ENCODE measurements around the gene SDCCAG8. TPM values are rescaled to one million over a fixed set of nuclear protein-coding genes. Genes with fewer than 3 reads are reported as not detected.

The SDCCAG8 gene
- total and polyA plus RNA-seq, 10 donors, result 14.8 to 79.3 (median 46.5) TPM

GRCh38 chr1:243489681-243490546 lies 234.1 kb downstream of the SDCCAG8 start:
- WGBS, 5 donors, result 89 to 96% (median 92%) methylated on average over 21 of the region's 21 CpGs
- intact Hi-C loops (cut with DNase I; ENCODE audit: low total_unique reads), result no loop called here
- no peak overlapping the region for H3K27ac ChIP-seq
- TF ChIP-seq POLR2AphosphoS5 (IDR thresholded peaks at IDR 0.05) (no peak), POLR2A (IDR thresholded peaks at IDR 0.05) (no peak)
- TF ChIP-seq, protein P1, sequence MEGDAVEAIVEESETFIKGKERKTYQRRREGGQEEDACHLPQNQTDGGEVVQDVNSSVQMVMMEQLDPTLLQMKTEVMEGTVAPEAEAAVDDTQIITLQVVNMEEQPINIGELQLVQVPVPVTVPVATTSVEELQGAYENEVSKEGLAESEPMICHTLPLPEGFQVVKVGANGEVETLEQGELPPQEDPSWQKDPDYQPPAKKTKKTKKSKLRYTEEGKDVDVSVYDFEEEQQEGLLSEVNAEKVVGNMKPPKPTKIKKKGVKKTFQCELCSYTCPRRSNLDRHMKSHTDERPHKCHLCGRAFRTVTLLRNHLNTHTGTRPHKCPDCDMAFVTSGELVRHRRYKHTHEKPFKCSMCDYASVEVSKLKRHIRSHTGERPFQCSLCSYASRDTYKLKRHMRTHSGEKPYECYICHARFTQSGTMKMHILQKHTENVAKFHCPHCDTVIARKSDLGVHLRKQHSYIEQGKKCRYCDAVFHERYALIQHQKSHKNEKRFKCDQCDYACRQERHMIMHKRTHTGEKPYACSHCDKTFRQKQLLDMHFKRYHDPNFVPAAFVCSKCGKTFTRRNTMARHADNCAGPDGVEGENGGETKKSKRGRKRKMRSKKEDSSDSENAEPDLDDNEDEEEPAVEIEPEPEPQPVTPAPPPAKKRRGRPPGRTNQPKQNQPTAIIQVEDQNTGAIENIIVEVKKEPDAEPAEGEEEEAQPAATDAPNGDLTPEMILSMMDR (IDR thresholded peaks at IDR 0.05 in 8 of 11, conservative IDR thresholded peaks at IDR 0.05 in 3 of 11), result no peak
- H3K4me3 ChIP-seq, result no peak overlapping the region
- H3K36me3 ChIP-seq, result peaks cover 0 to 28% (median 8%) of the 10 kb centered on the region in 6 donors
- no peaks in the 10 kb centered on the region for H3K27me3 ChIP-seq (replicated peaks in 1 of 7)
- H3K4me1 ChIP-seq, result peaks cover 0 to 6% (median under 1%) of the 10 kb centered on the region in 6 donors
- H3K9me3 ChIP-seq, result no peaks in the 10 kb centered on the region
- DNase-seq, result no peak

DNA sequence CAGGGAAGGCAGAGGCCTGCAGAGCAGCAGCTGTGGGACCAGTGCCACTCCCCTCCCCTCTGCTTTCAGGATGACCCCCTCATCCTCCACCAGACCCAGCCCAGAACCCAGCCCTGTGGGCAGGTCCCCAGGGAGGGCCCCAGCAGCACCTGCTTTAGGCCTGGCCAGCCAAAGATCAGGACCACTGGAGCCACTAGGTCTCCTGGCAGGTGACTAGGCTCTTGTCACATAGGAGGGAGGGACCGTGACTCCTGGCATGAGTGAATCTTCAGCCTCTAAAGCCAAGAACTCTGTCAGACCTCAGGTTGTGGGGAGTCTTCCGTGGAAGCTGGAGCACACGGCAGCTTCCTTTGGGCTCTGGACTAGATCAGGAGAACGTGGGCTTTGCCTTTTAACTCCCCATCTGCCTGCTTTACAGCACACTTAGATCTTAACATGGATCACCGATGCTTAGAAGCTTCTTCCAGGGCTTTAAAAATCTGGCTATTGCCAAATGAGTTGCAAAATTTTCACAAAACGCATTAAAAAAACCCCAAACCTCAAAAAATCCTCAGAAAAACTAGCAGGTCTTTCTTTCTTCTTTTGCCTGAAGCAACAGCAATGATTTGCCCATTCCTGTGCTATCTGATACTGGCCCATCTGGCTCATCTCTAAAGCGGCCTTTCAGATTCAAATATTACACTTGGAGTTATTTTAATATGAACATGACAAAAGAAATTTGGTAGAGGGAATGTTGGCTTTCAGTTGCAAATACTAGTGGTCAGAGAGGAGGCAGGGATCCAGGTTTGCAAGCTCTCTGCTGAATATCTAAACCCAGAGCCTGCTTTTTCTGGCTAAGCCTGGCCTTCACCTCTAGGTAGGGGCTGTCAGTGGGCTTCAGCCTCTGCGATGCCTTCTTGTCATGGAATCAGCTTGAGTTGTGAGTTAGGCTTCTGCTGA lies 235.2 kb downstream of the SDCCAG8 start:
- no peak for DNase-seq
- Histone ChIP-seq H3K4me1 (peaks cover 0 to 17% (median 5%) of the 10 kb centered on the region in 6 donors), H3K4me3 (no peak overlapping the region), H3K9me3 (no peaks in the 10 kb centered on the region), H3K27me3 (replicated peaks in 1 of 7) (no peaks in the 10 kb centered on the region), H3K27ac (no peak overlapping the region), H3K36me3 (peaks cover 0 to 34% (median 8%) of the 10 kb centered on the region in 6 donors)
- TF ChIP-seq POLR2A (IDR thresholded peaks at IDR 0.05) (no peak), POLR2AphosphoS5 (IDR thresholded peaks at IDR 0.05) (peak in 1 of 3 donors; percentile 10)
- intact Hi-C loops (cut with DNase I; ENCODE audit: low total_unique reads), result no loop called here
- 82 to 90% (median 89%) methylated on average over 8 of the region's 8 CpGs for WGBS, 5 donors

GRCh38 chr1:243493156-243494129 lies 237.6 kb downstream of the SDCCAG8 start:
- H3K4me1 ChIP-seq, result peaks cover 0 to 25% (median 9%) of the 10 kb centered on the region in 6 donors
- no peaks in the 10 kb centered on the region for H3K9me3 ChIP-seq
- TF ChIP-seq POLR2AphosphoS5 (IDR thresholded peaks at IDR 0.05) (no peak), POLR2A (IDR thresholded peaks at IDR 0.05) (no peak)
- TF ChIP-seq, protein P1 (IDR thresholded peaks at IDR 0.05 in 8 of 11, conservative IDR thresholded peaks at IDR 0.05 in 3 of 11), result no peak
- no peak overlapping the region for H3K4me3 ChIP-seq
- DNase-seq, result no peak
- peaks cover 0 to 46% (median 8%) of the 10 kb centered on the region in 6 donors for H3K36me3 ChIP-seq
- intact Hi-C loops (cut with DNase I; ENCODE audit: low total_unique reads), result no loop called here
- no peaks in the 10 kb centered on the region for H3K27me3 ChIP-seq (replicated peaks in 1 of 7)
- WGBS, 5 donors, result 78 to 86% (median 82%) methylated on average over 14 of the region's 14 CpGs
- peak overlapping the region in 4 of 8 donors; percentile 7 to 47 (median 30) for H3K27ac ChIP-seq

All from spleen (tissue), 11 donors.